Omental fat pad (tissue), 4 donors: ENCODE results near the gene MNAT1. TPM values are rescaled to one million over a fixed set of nuclear protein-coding genes. Genes with fewer than 3 reads are reported as not detected.

Source experiments
- ATAC-seq: fragments of 150-250 bp; one replicate; pipeline ENCODE4 v1.9.1; 2016; ENCODE audit warnings: mild to moderate bottlenecking, moderate library complexity; ENCODE audit not compliant: low FRiP score
- DNase-seq: peaks from one replicate; pipeline ENCODE4 v3.0.0-alpha.2; 2019; ENCODE audit warnings: low spot score
- CTCF ChIP-seq, 3 donors: fragments of 450-650 bp; IDR thresholded peaks; one replicate each; pipeline ENCODE4 v1.5.1; 2016 to 2017; ENCODE audit warnings: antibody characterized with exemption in 3 of 3, mild to moderate bottlenecking in 3 of 3, moderate library complexity in 2 of 3
- total RNA-seq, 4 donors: library from RNA; depleted of rRNA; stranded (reverse); fragments of >200 nt; gene quantifications; one replicate each; pipeline ENCODE4 v1.1.0, GENCODE V29; 2016

The MNAT1 gene
- total RNA-seq, 4 donors from 2014 or later: 20.4 to 35.4 (median 31.3) TPM

- TF ChIP-seq CTCF (IDR thresholded peaks at IDR 0.05): no peak
- no peak for ATAC-seq
Observed at GRCh38 chr14:60803871-60804270, 69.3 kb downstream of the MNAT1 start.

GRCh38 chr14:60805841-60806430 is 71.4 kb downstream of the MNAT1 start:
- TF ChIP-seq CTCF (IDR thresholded peaks at IDR 0.05): no peak
- no peak for DNase-seq
- ATAC-seq: no peak

More at GRCh38 chr14:60803871-60804270, 69.3 kb downstream of the MNAT1 start:
- no peak for DNase-seq

- no peak for TF ChIP-seq CTCF (IDR thresholded peaks at IDR 0.05)
- DNase-seq: no peak
- ATAC-seq: no peak
Observed at GRCh38 chr14:60807247-60807646, 72.7 kb downstream of the MNAT1 start.

- DNase-seq (no peak), ATAC-seq (no peak)
- no peak for TF ChIP-seq CTCF (IDR thresholded peaks at IDR 0.05)
Observed at GRCh38 chr14:60807971-60808370, 73.4 kb downstream of the MNAT1 start.

GRCh38 chr14:60812987-60813386 is 78.4 kb downstream of the MNAT1 start:
- ATAC-seq (no peak), DNase-seq (no peak)
- no peak for TF ChIP-seq CTCF (IDR thresholded peaks at IDR 0.05)

- DNase-seq: no peak
- ATAC-seq: no peak
- TF ChIP-seq CTCF (IDR thresholded peaks at IDR 0.05): no peak
Observed at GRCh38 chr14:60815371-60815770, 80.8 kb downstream of the MNAT1 start.

- ATAC-seq (no peak), DNase-seq (no peak)
- TF ChIP-seq CTCF (IDR thresholded peaks at IDR 0.05): no peak
Observed at GRCh38 chr14:60817113-60817512, 82.6 kb downstream of the MNAT1 start.
